Gastrocnemius medialis (tissue), 4 donors: Measurements from ENCODE around the gene IBSP. TPM values are rescaled to one million over a fixed set of nuclear protein-coding genes. Genes with fewer than 3 reads are reported as not detected.

ENCODE experiments used
- ATAC-seq, 2 donors: fragments of 150-250 bp; one replicate each; pipeline ENCODE4 v1.9.1; 2016
- DNase-seq, 2 donors: peaks; one replicate each; pipeline ENCODE4 v3.0.0-alpha.2; 2019
- H3K27ac ChIP-seq, 4 donors: fragments of 200-600 bp; sonication (generic); 1 replicate in 1 of 4; 2 replicates in 3 of 4; pipeline ENCODE4 v1.5.1; 2016 to 2018; ENCODE audit warnings: mild to moderate bottlenecking in 2 of 4, moderate library complexity in 1 of 4
- H3K27me3 ChIP-seq, 3 donors: fragments of 200-600 bp; sonication (generic) in 2 of 3; 1 replicate in 1 of 3; 2 replicates in 2 of 3; pipeline versions ENCODE4 v1.5.1 to v1.6.0; 2016 to 2019; ENCODE audit warnings: mild to moderate bottlenecking in 1 of 3, moderate library complexity in 1 of 3
- H3K36me3 ChIP-seq, 2 donors: fragments of 200-600 bp; sonication (generic) in 1 of 2; one replicate each; pipeline ENCODE4 v1.5.1; 2017 to 2018
- H3K4me1 ChIP-seq, 2 donors: fragments of 200-600 bp; sonication (generic) in 1 of 2; one replicate each; pipeline ENCODE4 v1.5.1; 2016 to 2017; ENCODE audit warnings: mild to moderate bottlenecking in 2 of 2
- H3K4me3 ChIP-seq, 4 donors: fragments of 200-600 bp; sonication (generic) in 3 of 4; 1 replicate in 1 of 4; 2 replicates in 3 of 4; pipeline ENCODE4 v1.5.1; 2016 to 2019; ENCODE audit warnings: mild to moderate bottlenecking in 2 of 4
- H3K9me3 ChIP-seq, 3 donors: fragments of 200-600 bp; sonication (generic) in 2 of 3; 1 replicate in 1 of 3; 2 replicates in 2 of 3; pipeline ENCODE4 v1.5.1; 2016 to 2019
- POLR2A ChIP-seq, 2 donors: fragments of 450-650 bp; IDR thresholded peaks; one replicate each; pipeline ENCODE4 v1.6.1; 2017; ENCODE audit warnings: antibody characterized with exemption in 2 of 2, mild to moderate bottlenecking in 2 of 2, moderate library complexity in 2 of 2
- in situ Hi-C, 4 donors: fragments of 200-750 bp; cut with MboI; loops; one replicate each; pipeline versions ENCODE4 v1.15.0 to v1.8.0; 2017; ENCODE audit warnings: low sequenced_read_pairs in 4 of 4
- intact Hi-C: fragments of 100-400 bp; cut with DNase I; formaldehyde crosslinking; loops from one replicate; pipeline ENCODE4 v1.15.1; 2023; ENCODE audit warnings: low total_unique reads
- total RNA-seq, 4 donors: library from RNA; depleted of rRNA; stranded (reverse); fragments of >200 nt; gene quantifications; one replicate each; pipeline versions ENCODE4 v1.1.0 to v1.2.3, GENCODE V29; 2016
- TF ChIP-seq, protein P1 (sequence below), 5 experiments: fragments of 450-650 bp in 3 of 5; fragments of 200-600 bp in 2 of 5; sonication (generic) in 2 of 5; IDR thresholded peaks in 4 of 5; conservative IDR thresholded peaks in 1 of 5; 1 replicate in 4 of 5; 2 replicates in 1 of 5; pipeline ENCODE4 v1.5.1; 2016 to 2019; ENCODE audit warnings: antibody characterized with exemption in 5 of 5, mild to moderate bottlenecking in 3 of 5, moderate library complexity in 3 of 5

Gene IBSP
- total RNA-seq, 4 donors from 2014 or later = not detected

DNA sequence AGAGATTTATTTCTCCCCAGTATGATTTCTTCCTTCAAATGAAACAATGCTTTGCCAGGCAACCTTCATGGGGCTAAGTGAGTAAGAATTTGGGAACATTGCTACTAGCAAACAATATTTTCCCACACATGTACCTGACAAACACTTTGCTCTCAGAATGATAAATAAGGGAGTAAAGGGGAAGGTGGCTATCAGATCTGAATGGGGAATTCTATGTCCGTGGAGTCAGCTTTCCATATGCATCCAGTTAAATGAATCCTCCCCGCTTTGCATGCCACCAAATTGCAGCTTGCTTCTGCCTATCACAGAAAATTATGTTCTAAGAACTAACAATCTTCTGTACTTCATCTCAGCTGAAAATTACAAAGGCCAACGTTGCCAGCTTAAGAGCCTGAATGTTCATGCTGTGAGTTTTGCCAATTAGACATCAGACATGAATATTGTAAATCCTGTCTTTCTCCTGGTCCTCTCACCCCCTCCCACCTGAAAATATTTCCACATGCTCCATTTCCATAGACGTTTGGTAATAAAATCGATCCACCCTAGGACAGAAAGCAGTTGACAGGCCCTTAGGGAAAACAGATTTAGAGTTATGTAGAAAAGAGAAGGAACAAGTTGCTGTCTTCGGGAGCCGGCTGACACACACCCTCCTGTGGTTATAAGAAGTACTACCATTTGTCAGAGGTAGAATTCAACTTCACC, 39.7 kb downstream of the IBSP start:
- Histone ChIP-seq H3K4me1 (peaks cover 0 to 5% of the 10 kb centered on the region in 2 donors), H3K27ac (no peak overlapping the region), H3K9me3 (no peaks in the 10 kb centered on the region), H3K4me3 (no peak overlapping the region), H3K36me3 (no peaks in the 10 kb centered on the region), H3K27me3 (no peaks in the 10 kb centered on the region)
- TF ChIP-seq, protein P1, sequence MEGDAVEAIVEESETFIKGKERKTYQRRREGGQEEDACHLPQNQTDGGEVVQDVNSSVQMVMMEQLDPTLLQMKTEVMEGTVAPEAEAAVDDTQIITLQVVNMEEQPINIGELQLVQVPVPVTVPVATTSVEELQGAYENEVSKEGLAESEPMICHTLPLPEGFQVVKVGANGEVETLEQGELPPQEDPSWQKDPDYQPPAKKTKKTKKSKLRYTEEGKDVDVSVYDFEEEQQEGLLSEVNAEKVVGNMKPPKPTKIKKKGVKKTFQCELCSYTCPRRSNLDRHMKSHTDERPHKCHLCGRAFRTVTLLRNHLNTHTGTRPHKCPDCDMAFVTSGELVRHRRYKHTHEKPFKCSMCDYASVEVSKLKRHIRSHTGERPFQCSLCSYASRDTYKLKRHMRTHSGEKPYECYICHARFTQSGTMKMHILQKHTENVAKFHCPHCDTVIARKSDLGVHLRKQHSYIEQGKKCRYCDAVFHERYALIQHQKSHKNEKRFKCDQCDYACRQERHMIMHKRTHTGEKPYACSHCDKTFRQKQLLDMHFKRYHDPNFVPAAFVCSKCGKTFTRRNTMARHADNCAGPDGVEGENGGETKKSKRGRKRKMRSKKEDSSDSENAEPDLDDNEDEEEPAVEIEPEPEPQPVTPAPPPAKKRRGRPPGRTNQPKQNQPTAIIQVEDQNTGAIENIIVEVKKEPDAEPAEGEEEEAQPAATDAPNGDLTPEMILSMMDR (IDR thresholded peaks at IDR 0.05 in 4 of 5, conservative IDR thresholded peaks at IDR 0.05 in 1 of 5) = peak; percentile 31 to 74 (median 52)
- no peak for TF ChIP-seq POLR2A (IDR thresholded peaks at IDR 0.05)
- intact Hi-C loops = loop anchor here (2.0 kb wide), 1 partner anchor 160 kb away; no protein-coding TSS in a partner anchor
- peak in 1 of 2 donors; percentile 14 for DNase-seq
- ATAC-seq = peak in 1 of 2 donors; percentile 31
- in situ Hi-C loops = loop anchor here in 3 of 4 donors (5.0 to 25.0 kb wide), 4 partner anchors 157 to 477 kb away; partner anchors contain the start of gene HSD17B11 (in 2 of the 3)

DNA sequence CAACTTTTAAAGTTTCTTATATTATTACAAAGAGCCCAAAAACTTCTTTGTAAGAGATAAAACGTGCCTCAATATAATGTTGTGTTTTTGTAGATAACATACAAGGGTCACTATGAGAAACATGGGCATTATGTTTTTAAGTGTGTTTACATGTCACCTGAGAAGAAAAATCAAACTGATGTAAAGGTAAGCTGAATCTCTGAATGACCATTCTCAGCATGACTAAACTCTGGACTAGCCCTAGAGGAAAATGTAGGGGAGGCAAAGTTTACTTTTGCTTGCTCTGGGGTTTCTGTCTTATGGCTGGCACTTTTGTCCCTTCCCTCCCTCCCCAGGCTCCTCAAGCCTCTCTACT, 40.2 kb downstream of the IBSP start:
- Histone ChIP-seq H3K9me3 (no peaks in the 10 kb centered on the region), H3K4me3 (no peak overlapping the region), H3K27ac (no peak overlapping the region), H3K27me3 (no peaks in the 10 kb centered on the region), H3K36me3 (no peaks in the 10 kb centered on the region), H3K4me1 (peaks cover 0 to 9% of the 10 kb centered on the region in 2 donors)
- intact Hi-C loops = loop anchor here (2.0 kb wide), 1 partner anchor 161 kb away; no protein-coding TSS in a partner anchor
- TF ChIP-seq, protein P1 (IDR thresholded peaks at IDR 0.05 in 4 of 5, conservative IDR thresholded peaks at IDR 0.05 in 1 of 5) = peak in 1 of 5 experiments; percentile 16
- TF ChIP-seq POLR2A (IDR thresholded peaks at IDR 0.05) = no peak
- no peak for DNase-seq
- ATAC-seq = no peak
- in situ Hi-C loops = loop anchor here in 3 of 4 donors (5.0 to 25.0 kb wide), 4 partner anchors 157 to 477 kb away; partner anchors contain the start of gene HSD17B11 (in 2 of the 3)

DNA sequence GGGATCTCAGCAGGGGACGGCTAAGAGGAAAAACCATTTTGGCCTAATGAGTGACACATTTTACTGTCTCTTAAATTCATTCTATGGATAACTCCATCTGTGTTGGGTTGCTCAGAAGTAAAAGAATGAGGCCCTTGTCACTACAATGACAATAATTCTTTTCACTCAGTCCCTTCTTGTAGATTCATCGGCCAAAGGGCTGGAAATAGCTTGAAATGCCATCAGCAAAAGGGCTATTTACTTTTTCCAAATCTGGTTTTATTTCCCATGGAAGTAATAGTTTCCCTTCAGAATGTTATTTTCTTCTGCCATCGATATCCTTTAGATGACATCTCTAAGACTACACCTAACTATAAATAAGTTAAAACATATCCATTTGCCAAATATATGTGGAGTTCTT, 40.8 kb downstream of the IBSP start:
- H3K9me3 ChIP-seq = no peaks in the 10 kb centered on the region
- ATAC-seq = no peak
- H3K4me3 ChIP-seq = no peak overlapping the region
- no peak overlapping the region for H3K27ac ChIP-seq
- in situ Hi-C loops (loop anchor here (5.0 to 25.0 kb wide), 7 partner anchors 155 to 478 kb away; partner anchors contain the start of gene HSD17B11 (in 2 of the 4)), intact Hi-C loops (loop anchor here (10.0 kb wide), 1 partner anchor 485 kb away; no protein-coding TSS in a partner anchor)
- H3K27me3 ChIP-seq = no peaks in the 10 kb centered on the region
- no peaks in the 10 kb centered on the region for H3K36me3 ChIP-seq
- peaks cover 0 to 9% of the 10 kb centered on the region in 2 donors for H3K4me1 ChIP-seq
- TF ChIP-seq, protein P1 (IDR thresholded peaks at IDR 0.05 in 4 of 5, conservative IDR thresholded peaks at IDR 0.05 in 1 of 5) = no peak
- TF ChIP-seq POLR2A (IDR thresholded peaks at IDR 0.05) = no peak
- no peak for DNase-seq

DNA sequence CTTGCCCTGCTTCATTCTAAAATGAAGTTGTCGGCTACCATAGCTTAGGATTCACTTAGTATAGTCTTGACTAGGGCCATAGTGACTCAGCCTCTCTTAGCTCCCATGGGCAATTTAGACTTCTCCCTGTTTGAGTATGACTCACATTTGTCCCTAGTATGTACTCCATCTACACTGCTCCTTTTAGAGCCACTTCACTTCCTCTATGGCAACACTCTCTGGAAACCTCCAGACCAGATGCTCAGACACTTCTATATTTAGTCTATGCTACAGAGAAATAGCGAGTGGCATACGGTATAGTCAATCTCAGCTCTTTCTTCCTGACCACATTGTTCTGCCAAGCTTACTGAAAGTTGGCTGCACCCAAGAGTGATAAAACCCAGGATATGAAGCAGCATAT, 44.6 kb downstream of the IBSP start:
- Histone ChIP-seq H3K27me3 (no peaks in the 10 kb centered on the region), H3K9me3 (no peaks in the 10 kb centered on the region), H3K4me3 (no peak overlapping the region), H3K36me3 (no peaks in the 10 kb centered on the region), H3K27ac (peak overlapping the region in 2 of 4 donors; percentile 46 to 51), H3K4me1 (peaks cover 6 to 9% of the 10 kb centered on the region in 2 donors)
- in situ Hi-C loops = loop anchor here (5.0 to 25.0 kb wide), 7 partner anchors 159 to 482 kb away; partner anchors contain the start of gene HSD17B11 (in 2 of the 4)
- peak in 1 of 2 donors; percentile 13 for TF ChIP-seq POLR2A (IDR thresholded peaks at IDR 0.05)
- TF ChIP-seq, protein P1 (IDR thresholded peaks at IDR 0.05 in 4 of 5, conservative IDR thresholded peaks at IDR 0.05 in 1 of 5) = no peak
- peak; percentile 7 to 12 for DNase-seq
- intact Hi-C loops = loop anchor here (10.0 kb wide), 1 partner anchor 489 kb away; no protein-coding TSS in a partner anchor
- peak; percentile 72 to 75 for ATAC-seq
